ENCODE results near the gene PPFIA1.
"Not testable (repeated sequence)": the region's sequence is repeated elsewhere in the genome, so short reads cannot be mapped to it uniquely, and the experiment has no call there.

- TF ChIP-seq SUZ12 (IDR thresholded peaks at IDR 0.05); SP1 (IDR thresholded peaks at IDR 0.05); BHLHE40 (IDR thresholded peaks at IDR 0.05; ENCODE audit: borderline replicate concordance); LEF1 (IDR thresholded peaks at IDR 0.05; ENCODE audit: borderline replicate concordance); PKNOX1 (IDR thresholded peaks at IDR 0.05); FOXM1 (IDR thresholded peaks at IDR 0.05; ENCODE audit: borderline replicate concordance); TARDBP (IDR thresholded peaks at IDR 0.05); L3MBTL2 (conservative IDR thresholded peaks at IDR 0.05); NFRKB (IDR thresholded peaks at IDR 0.05); HDGF (IDR thresholded peaks at IDR 0.05; ENCODE audit: borderline replicate concordance); ELF4 (IDR thresholded peaks at IDR 0.05); FOXA1 (IDR thresholded peaks at IDR 0.05); ZNF384 (IDR thresholded peaks at IDR 0.05): not testable (repeated sequence)
These were observed 120.4 kb downstream of the PPFIA1 start for GRCh38 chr11:70390882-70391281.

Data from HEK293T (cell line).